ENCODE data around the gene KIF25.

KIF25 gene

GRCh38 chr6:167987396-167988153 lies 9.9 kb upstream of the KIF25 start:
- no peak overlapping the region for H3K4me3 ChIP-seq
- H3K9me3 ChIP-seq = no peaks in the 10 kb centered on the region
- no peaks in the 10 kb centered on the region for H3K4me1 ChIP-seq
- no peak overlapping the region for H3K27ac ChIP-seq
- no peak for DNase-seq
- TF ChIP-seq, protein P1, sequence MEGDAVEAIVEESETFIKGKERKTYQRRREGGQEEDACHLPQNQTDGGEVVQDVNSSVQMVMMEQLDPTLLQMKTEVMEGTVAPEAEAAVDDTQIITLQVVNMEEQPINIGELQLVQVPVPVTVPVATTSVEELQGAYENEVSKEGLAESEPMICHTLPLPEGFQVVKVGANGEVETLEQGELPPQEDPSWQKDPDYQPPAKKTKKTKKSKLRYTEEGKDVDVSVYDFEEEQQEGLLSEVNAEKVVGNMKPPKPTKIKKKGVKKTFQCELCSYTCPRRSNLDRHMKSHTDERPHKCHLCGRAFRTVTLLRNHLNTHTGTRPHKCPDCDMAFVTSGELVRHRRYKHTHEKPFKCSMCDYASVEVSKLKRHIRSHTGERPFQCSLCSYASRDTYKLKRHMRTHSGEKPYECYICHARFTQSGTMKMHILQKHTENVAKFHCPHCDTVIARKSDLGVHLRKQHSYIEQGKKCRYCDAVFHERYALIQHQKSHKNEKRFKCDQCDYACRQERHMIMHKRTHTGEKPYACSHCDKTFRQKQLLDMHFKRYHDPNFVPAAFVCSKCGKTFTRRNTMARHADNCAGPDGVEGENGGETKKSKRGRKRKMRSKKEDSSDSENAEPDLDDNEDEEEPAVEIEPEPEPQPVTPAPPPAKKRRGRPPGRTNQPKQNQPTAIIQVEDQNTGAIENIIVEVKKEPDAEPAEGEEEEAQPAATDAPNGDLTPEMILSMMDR (IDR thresholded peaks at IDR 0.05) = no peak
- no peaks in the 10 kb centered on the region for H3K27me3 ChIP-seq
- no peaks in the 10 kb centered on the region for H3K36me3 ChIP-seq
- intact Hi-C loops (cut with DNase I; ENCODE audit: low total_unique reads) = no loop called here

DNA sequence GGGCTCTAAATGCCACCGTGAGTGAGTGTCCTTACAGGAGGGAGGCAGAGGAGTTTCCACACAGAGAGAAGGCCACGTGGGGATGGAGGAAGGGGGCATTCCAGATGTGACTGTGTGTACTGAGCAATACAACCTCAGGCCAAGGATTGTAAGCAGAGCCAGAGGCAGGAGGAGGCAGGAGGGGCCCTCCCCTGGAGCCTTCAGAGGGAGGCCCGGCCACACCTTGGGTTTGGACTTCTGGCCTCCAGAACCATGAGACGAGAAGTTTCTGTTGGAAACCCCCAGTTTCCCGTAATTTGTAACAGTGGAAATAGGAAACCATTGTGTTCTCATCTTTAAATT lies 9.3 kb upstream of the KIF25 start:
- DNase-seq = no peak
- intact Hi-C loops (cut with DNase I; ENCODE audit: low total_unique reads) = no loop called here
- Histone ChIP-seq H3K27me3 (no peaks in the 10 kb centered on the region), H3K27ac (no peak overlapping the region), H3K9me3 (no peaks in the 10 kb centered on the region), H3K4me3 (no peak overlapping the region), H3K4me1 (no peaks in the 10 kb centered on the region), H3K36me3 (no peaks in the 10 kb centered on the region)
- TF ChIP-seq, protein P1 (IDR thresholded peaks at IDR 0.05) = no peak

- TF ChIP-seq, protein P1 (IDR thresholded peaks at IDR 0.05) = no peak
- H3K4me3 ChIP-seq = no peak overlapping the region
- DNase-seq = no peak
- no peak overlapping the region for H3K27ac ChIP-seq
- H3K36me3 ChIP-seq = no peaks in the 10 kb centered on the region
- no peaks in the 10 kb centered on the region for H3K4me1 ChIP-seq
- no peaks in the 10 kb centered on the region for H3K9me3 ChIP-seq
- intact Hi-C loops (cut with DNase I; ENCODE audit: low total_unique reads) = no loop called here
- no peaks in the 10 kb centered on the region for H3K27me3 ChIP-seq
These were observed 8.3 kb upstream of the KIF25 start for GRCh38 chr6:167988945-167989841.

- H3K9me3 ChIP-seq = no peaks in the 10 kb centered on the region
- H3K4me1 ChIP-seq = no peaks in the 10 kb centered on the region
- DNase-seq = no peak
- TF ChIP-seq, protein P1 (IDR thresholded peaks at IDR 0.05) = no peak
- intact Hi-C loops (cut with DNase I; ENCODE audit: low total_unique reads) = no loop called here
- H3K4me3 ChIP-seq = no peak overlapping the region
- H3K27me3 ChIP-seq = no peaks in the 10 kb centered on the region
- H3K27ac ChIP-seq = no peak overlapping the region
- no peaks in the 10 kb centered on the region for H3K36me3 ChIP-seq
These were observed 7.2 kb upstream of the KIF25 start for GRCh38 chr6:167990016-167990945.

- intact Hi-C loops (cut with DNase I; ENCODE audit: low total_unique reads) = no loop called here
- H3K4me1 ChIP-seq = no peaks in the 10 kb centered on the region
- H3K4me3 ChIP-seq = no peak overlapping the region
- no peak overlapping the region for H3K27ac ChIP-seq
- TF ChIP-seq, protein P1 (IDR thresholded peaks at IDR 0.05) = no peak
- no peak for DNase-seq
- no peaks in the 10 kb centered on the region for H3K36me3 ChIP-seq
- peaks cover 0 to 11% of the 10 kb centered on the region in 2 donors for H3K27me3 ChIP-seq
- no peaks in the 10 kb centered on the region for H3K9me3 ChIP-seq
These were observed 4.3 kb upstream of the KIF25 start for GRCh38 chr6:167993169-167993568.

Data from tibial artery (tissue), 4 donors.